HepG2 (cell line): ENCODE data around the gene TLDC2. TPM values are rescaled to one million over a fixed set of nuclear protein-coding genes. Genes with fewer than 3 reads are reported as not detected.

Source experiments
- ARID4A ChIP-seq: sonication (generic); formaldehyde crosslinking; IDR thresholded peaks from 2 replicates; pipeline ENCODE4 v1.5.0; 2020; ENCODE audit warnings: mild to moderate bottlenecking, missing genetic modification reagents, borderline replicate concordance
- EHMT2 ChIP-seq: fragments of 200-600 bp; sonication (generic); IDR thresholded peaks from 2 replicates; pipeline ENCODE4 v1.7.0; 2017; ENCODE audit warnings: antibody characterized with exemption, low read depth, low read length, borderline replicate concordance
- IRF2 ChIP-seq: IDR thresholded peaks from 2 replicates; pipeline ENCODE4 v1.6.1; 2018; ENCODE audit warnings: missing genetic modification reagents, missing compliant biosample characterization
- PBX2 ChIP-seq: IDR thresholded peaks from 2 replicates; pipeline ENCODE4 v1.6.1; 2016; ENCODE audit warnings: control low read depth
- RXRB ChIP-seq: IDR thresholded peaks from 2 replicates; pipeline ENCODE4 v1.6.1; 2016; ENCODE audit warnings: borderline replicate concordance, missing genetic modification reagents, missing compliant biosample characterization
- SMAD3 ChIP-seq: sonication (generic); formaldehyde crosslinking; IDR thresholded peaks from 2 replicates; pipeline ENCODE4 v1.4.0; 2020; ENCODE audit warnings: missing genetic modification reagents
- TBX2 ChIP-seq: sonication (generic); formaldehyde crosslinking; IDR thresholded peaks from 2 replicates; pipeline ENCODE4 v1.5.0; 2020; ENCODE audit warnings: missing genetic modification reagents, mild to moderate bottlenecking, borderline replicate concordance
- TEAD3 ChIP-seq: optimal IDR thresholded peaks from 2 replicates; pipeline ENCODE3; 2016; ENCODE audit warnings: borderline replicate concordance
- TFDP2 ChIP-seq: sonication (generic); formaldehyde crosslinking; IDR thresholded peaks from 2 replicates; pipeline ENCODE4 v1.4.0; 2020; ENCODE audit warnings: missing genetic modification reagents
- XBP1 ChIP-seq: sonication (generic); formaldehyde crosslinking; IDR thresholded peaks from 2 replicates; pipeline ENCODE4 v1.5.0; 2020; ENCODE audit warnings: missing genetic modification reagents
- ZBED4 ChIP-seq: sonication (generic); formaldehyde crosslinking; IDR thresholded peaks from 2 replicates; pipeline ENCODE4 v1.4.0; 2020; ENCODE audit warnings: missing genetic modification reagents, borderline replicate concordance
- ZMYM3 ChIP-seq: sonication (generic); formaldehyde crosslinking; IDR thresholded peaks from 2 replicates; pipeline ENCODE4 v1.5.1; 2020; ENCODE audit warnings: mild to moderate bottlenecking, missing genetic modification reagents
- ZNF253 ChIP-seq: sonication (generic); formaldehyde crosslinking; IDR thresholded peaks from 2 replicates; pipeline ENCODE4 v1.8.0; 2022; ENCODE audit warnings: mild to moderate bottlenecking, missing genetic modification reagents, borderline replicate concordance
- ZNF280B ChIP-seq: sonication (generic); formaldehyde crosslinking; IDR thresholded peaks from 2 replicates; pipeline ENCODE4 v1.5.0; 2020; ENCODE audit warnings: missing genetic modification reagents, mild to moderate bottlenecking, borderline replicate concordance
- polyA plus RNA-seq, 8 experiments: library from polyadenylated mRNA; depleted of rRNA in 3 of 8; stranded (reverse) in 7 of 8; unstranded in 1 of 8; fragments of >200 nt; fragmentation: Illumina TruSeq in 4 of 8; extraction: Trizol in 4 of 8; gene quantifications; 2 replicates each; pipeline versions ENCODE4 v1.2.1 to v1.2.3, GENCODE V29; 2011 to 2016; ENCODE audit warnings: low read depth in 4 of 8, missing spikeins in 1 of 8, mixed read lengths in 1 of 8; ENCODE audit not compliant: insufficient read depth in 1 of 8
- total RNA-seq, 5 experiments: library from RNA; depleted of rRNA; stranded (reverse); fragments of >200 nt; fragmentation: Illumina TruSeq; extraction: Trizol; gene quantifications; 2 replicates each; pipeline ENCODE4 v1.2.3, GENCODE V29; 2016; ENCODE audit warnings: low read depth in 1 of 5

Gene TLDC2
- total and polyA plus RNA-seq, 2 of the 13 experiments (the other 11 are each of a cell fraction or from before 2014, with no cell fraction given), result 1.5 to 1.6 TPM

GRCh38 chr20:36836591-36837269 is 39.2 kb upstream of the TLDC2 start (continued):
- TF ChIP-seq IRF2 (CRISPR knock-in tag) (peak; percentile 77), RXRB (CRISPR knock-in tag) (peak; percentile 57; the same call in 1 of the 2 replicates), ARID4A (peak; percentile 51; the same call in 1 of the 2 replicates), SMAD3 (CRISPR knock-in tag) (peak; percentile 76; the same call in 1 of the 2 replicates), TBX2 (peak; percentile 25; the same call in 1 of the 2 replicates), EHMT2 (0 out of 2 replicates have a peak, but pooled peaks have one; percentile 57), ZNF253 (no peak), PBX2 (CRISPR knock-in tag) (no peak), ZBED4 (CRISPR knock-in tag) (peak; percentile 78; the same call in 1 of the 2 replicates), TFDP2 (CRISPR knock-in tag) (0 out of 2 replicates have a peak, but pooled peaks have one; percentile 30), TEAD3 (peak; percentile 71), XBP1 (CRISPR knock-in tag) (no peak), ZMYM3 (peak; percentile 77), ZNF280B (peak; percentile 81; the same call in 1 of the 2 replicates)
